NCI-H510A (cell line): Measurements from ENCODE around the gene HSPA14.
"Not testable (repeated sequence)": the region's sequence is repeated elsewhere in the genome, so short reads cannot be mapped to it uniquely, and the experiment has no call there.

Source experiments
- DNase-seq: peaks from one replicate; lab custom pipeline; 2025; lab: John Stamatoyannopoulos, UW

Gene HSPA14

GRCh38 chr10:14837003-14837756 is 926 bp upstream of the HSPA14 start:
- DNase-seq, result no peak

- DNase-seq, result no peak
Observed at GRCh38 chr10:14838582-14839304, 637 bp downstream of the HSPA14 start.

- DNase-seq, result no peak
Observed at GRCh38 chr10:14839305-14839695, 1.2 kb downstream of the HSPA14 start.

- no peak for DNase-seq
Observed at GRCh38 chr10:14840178-14840577, 2.1 kb downstream of the HSPA14 start.

- DNase-seq, result no peak
Observed at GRCh38 chr10:14843327-14843988, 5.4 kb downstream of the HSPA14 start.

- no peak for DNase-seq
Observed at GRCh38 chr10:14844948-14845347, 6.8 kb downstream of the HSPA14 start.

- no peak for DNase-seq
Observed at GRCh38 chr10:14852236-14852635, 14.1 kb downstream of the HSPA14 start.

GRCh38 chr10:14855453-14855852 is 17.3 kb downstream of the HSPA14 start:
- no peak for DNase-seq

GRCh38 chr10:14858338-14858960 is 20.3 kb downstream of the HSPA14 start:
- DNase-seq, result no peak

GRCh38 chr10:14859043-14859442 is 20.9 kb downstream of the HSPA14 start:
- no peak for DNase-seq

- no peak for DNase-seq
Observed at GRCh38 chr10:14859775-14860174, 21.7 kb downstream of the HSPA14 start.

- no peak for DNase-seq
Observed at GRCh38 chr10:14860791-14861190, 22.7 kb downstream of the HSPA14 start.

- not testable (repeated sequence) for DNase-seq
Observed at GRCh38 chr10:14864466-14864865, 26.4 kb downstream of the HSPA14 start.

- not testable (repeated sequence) for DNase-seq
Observed at GRCh38 chr10:14864871-14865270, 26.8 kb downstream of the HSPA14 start.

- no peak for DNase-seq
Observed at GRCh38 chr10:14873090-14873760, 35.1 kb downstream of the HSPA14 start.

- DNase-seq, result no peak
Observed at GRCh38 chr10:14875941-14876340, 37.8 kb downstream of the HSPA14 start.

GRCh38 chr10:14876764-14877163 is 38.7 kb downstream of the HSPA14 start:
- no peak for DNase-seq

- peak; percentile 73 for DNase-seq
Observed at GRCh38 chr10:14878266-14879123, 40.4 kb downstream of the HSPA14 start, which contains the start of gene SUV39H2. Gene SUV39H2, plus strand, starts transcription at chr10:14878866. Its CDS starts 23 bp downstream, at chr10:14878889.

- DNase-seq, result no peak
Observed at GRCh38 chr10:14879124-14879927, 41.2 kb downstream of the HSPA14 start.

GRCh38 chr10:14879928-14880193 is 41.8 kb downstream of the HSPA14 start:
- DNase-seq, result no peak
